HepG2 (cell line): ENCODE measurements around the gene PARP14. TPM values are rescaled to one million over a fixed set of nuclear protein-coding genes. Genes with fewer than 3 reads are reported as not detected.

Experiments used
- ATAC-seq: fragments of 200-7000 bp; cut with Tn5 transposase; 3 replicates; pipeline ENCODE4 v1.9.1; 2020; ENCODE audit warnings: mild to moderate bottlenecking, moderate library complexity
- BruUV-seq: library from RNA; stranded (reverse); fragments of 400-500 nt; replicated peaks from 2 replicates; lab custom pipeline; 2021; lab: Mats Ljungman, UMichigan
- CTCF ChIA-PET: fragments of 300-600 bp; formaldehyde crosslinking; extraction: SDS; loops from one replicate; lab custom pipeline; 2021; ENCODE audit warnings: low total read pairs, inconsistent platforms, low intra/inter-chr PET ratio; lab: Yijun Ruan, JAX
- POLR2A ChIA-PET: fragments of 350-600 bp; sonication (Branson Sonifier 250); formaldehyde crosslinking; loops from one replicate; lab custom pipeline; 2020; ENCODE audit warnings: antibody characterized with exemption, inconsistent platforms; lab: Yijun Ruan, JAX
- DNase-seq: peaks from one replicate; pipeline ENCODE4 v3.0.0-alpha.2; 2015; ENCODE audit warnings: low spot score
- FAIRE-seq: peaks from 3 replicates; lab custom pipeline; 2011; peaks lifted over from hg19 to GRCh38; lab: Jason Lieb, UNC
- H2AFZ ChIP-seq: one replicate; pipeline ENCODE4 v1.6.1; 2011; ENCODE audit warnings: low read length, inconsistent platforms
- H3K27ac ChIP-seq: fragments of 300-600 bp; 3 replicates; pipeline ENCODE4 v1.8.0; 2011; ENCODE audit warnings: mixed run types, mild to moderate bottlenecking, mixed read lengths, low read length, inconsistent platforms; ENCODE audit not compliant: insufficient read depth; ENCODE audit errors: extremely low read length
- H3K27me3 ChIP-seq, 2 experiments: fragments of 200-600 bp in 1 of 2; 2 replicates in 1 of 2; 3 replicates in 1 of 2; pipeline versions ENCODE4 v1.6.0 to v1.8.0; 2011; ENCODE audit warnings: low read length in 2 of 2, mild to moderate bottlenecking in 2 of 2, moderate library complexity in 2 of 2, inconsistent platforms in 1 of 2; ENCODE audit not compliant: insufficient read depth in 2 of 2, control insufficient read depth in 1 of 2
- H3K36me3 ChIP-seq, 2 experiments: fragments of 200-600 bp in 1 of 2; replicated peaks in 1 of 2; 2 replicates in 1 of 2; 3 replicates in 1 of 2; pipeline versions ENCODE4 v1.5.1 to v1.8.0; 2011; ENCODE audit warnings: low read length in 2 of 2, inconsistent platforms in 1 of 2; ENCODE audit not compliant: insufficient read depth in 2 of 2, control insufficient read depth in 1 of 2
- H3K4me1 ChIP-seq: 2 replicates; pipeline ENCODE4 v1.5.1; 2012; ENCODE audit warnings: low read length, inconsistent platforms; ENCODE audit not compliant: insufficient read depth
- H3K4me2 ChIP-seq: 2 replicates; pipeline ENCODE4 v1.6.0; 2011; ENCODE audit warnings: low read depth, low read length, inconsistent platforms
- H3K4me3 ChIP-seq, 3 experiments: fragments of 200-600 bp in 1 of 3; sonication (generic), shearing (Covaris generic) in 1 of 3; replicated peaks in 1 of 3; 2 replicates each; pipeline ENCODE4 v1.5.1; 2011 to 2016; ENCODE audit warnings: low read length in 3 of 3, inconsistent platforms in 2 of 3, low read depth in 2 of 3, mild to moderate bottlenecking in 2 of 3, control low read depth in 1 of 3, mixed read lengths in 1 of 3; ENCODE audit not compliant: insufficient read depth in 1 of 3
- H3K79me2 ChIP-seq: one replicate; pipeline ENCODE4 v1.6.1; 2011; ENCODE audit warnings: low read length, inconsistent platforms; ENCODE audit not compliant: insufficient read depth
- H3K9ac ChIP-seq: 2 replicates; pipeline ENCODE4 v1.6.0; 2011; ENCODE audit warnings: mild to moderate bottlenecking, low read depth, low read length, inconsistent platforms; ENCODE audit not compliant: insufficient read depth
- H3K9me3 ChIP-seq: 2 replicates; pipeline ENCODE4 v1.5.1; 2012; ENCODE audit warnings: mild to moderate bottlenecking, low read length
- H4K20me1 ChIP-seq: 2 replicates; pipeline ENCODE4 v1.6.0; 2011; ENCODE audit warnings: inconsistent platforms, mild to moderate bottlenecking, low read length, moderate library complexity; ENCODE audit not compliant: insufficient read depth
- FOXP1 ChIP-seq, 2 experiments: fragments of 450-650 bp in 1 of 2; IDR thresholded peaks; 2 replicates each; pipeline ENCODE4 v1.6.1; 2017 to 2018; ENCODE audit warnings: antibody characterized with exemption in 1 of 2
- HMG20B ChIP-seq: conservative IDR thresholded peaks from 2 replicates; pipeline ENCODE4 v1.6.1; 2016; ENCODE audit warnings: missing genetic modification reagents, missing compliant biosample characterization
- HNRNPK ChIP-seq: fragments of 200-400 bp; formaldehyde crosslinking; IDR thresholded peaks from 2 replicates; pipeline ENCODE4 v1.6.1; 2018; ENCODE audit warnings: low read length, low read depth, moderate library complexity, mild to moderate bottlenecking; ENCODE audit not compliant: poor library complexity, severe bottlenecking
- TSC22D2 ChIP-seq: sonication (generic); formaldehyde crosslinking; IDR thresholded peaks from 2 replicates; pipeline ENCODE4 v1.5.1; 2020; ENCODE audit warnings: missing genetic modification reagents, mild to moderate bottlenecking, borderline replicate concordance
- ZNF101 ChIP-seq: sonication (generic); formaldehyde crosslinking; IDR thresholded peaks from 2 replicates; pipeline ENCODE4 v1.4.0; 2020; ENCODE audit warnings: mild to moderate bottlenecking, low read depth, missing genetic modification reagents, borderline replicate concordance
- ZNF280D ChIP-seq: sonication (generic); formaldehyde crosslinking; IDR thresholded peaks from 2 replicates; pipeline ENCODE4 v1.5.1; 2020; ENCODE audit warnings: mild to moderate bottlenecking, missing genetic modification reagents
- WGBS: methylation state at CpG from one replicate; pipeline ENCODE4 v1.1.6; 2017; ENCODE audit warnings: low lambda C conversion rate; 5-methylcytosine and 5-hydroxymethylcytosine counted together
- in situ Hi-C: cut with HindIII; loops from 2 replicates; pipeline ENCODE4 v1.10.0; 2017; ENCODE audit warnings: low pct_unique_long_range_greater_than_20kb; ENCODE audit not compliant: extremely low pct_ligation_motif_present
- intact Hi-C: fragments of 100-400 bp; cut with micrococcal nuclease; formaldehyde crosslinking; loops from one replicate; pipeline ENCODE4 v1.10.0; 2022; ENCODE audit not compliant: unreplicated experiment
- polyA plus RNA-seq, 8 experiments: library from polyadenylated mRNA; depleted of rRNA in 3 of 8; stranded (reverse) in 7 of 8; unstranded in 1 of 8; fragments of >200 nt; fragmentation: Illumina TruSeq in 4 of 8; extraction: Trizol in 4 of 8; gene quantifications; 2 replicates each; pipeline versions ENCODE4 v1.2.1 to v1.2.3, GENCODE V29; 2011 to 2016; ENCODE audit warnings: low read depth in 4 of 8, missing spikeins in 1 of 8, mixed read lengths in 1 of 8; ENCODE audit not compliant: insufficient read depth in 1 of 8
- total RNA-seq, 5 experiments: library from RNA; depleted of rRNA; stranded (reverse); fragments of >200 nt; fragmentation: Illumina TruSeq; extraction: Trizol; gene quantifications; 2 replicates each; pipeline ENCODE4 v1.2.3, GENCODE V29; 2016; ENCODE audit warnings: low read depth in 1 of 5
- TF ChIP-seq, protein P1 (sequence below): sonication (generic); formaldehyde crosslinking; IDR thresholded peaks from 2 replicates; pipeline ENCODE4 v1.4.0; 2020; ENCODE audit warnings: mild to moderate bottlenecking, low read depth, missing genetic modification reagents

The PARP14 gene
- total and polyA plus RNA-seq, 2 of the 13 experiments (the other 11 are each of a cell fraction or from before 2014, with no cell fraction given): 9.0 to 19.1 TPM

- no peak for TF ChIP-seq HMG20B
- no peak for TF ChIP-seq ZNF101 (CRISPR knock-in tag)
- no peak for TF ChIP-seq TSC22D2
- TF ChIP-seq HNRNPK: no peak
- TF ChIP-seq, all 625 proteins: peak for 0
Measured at GRCh38 chr3:122725106-122725505, 44.5 kb downstream of the PARP14 start (continued).

DNA sequence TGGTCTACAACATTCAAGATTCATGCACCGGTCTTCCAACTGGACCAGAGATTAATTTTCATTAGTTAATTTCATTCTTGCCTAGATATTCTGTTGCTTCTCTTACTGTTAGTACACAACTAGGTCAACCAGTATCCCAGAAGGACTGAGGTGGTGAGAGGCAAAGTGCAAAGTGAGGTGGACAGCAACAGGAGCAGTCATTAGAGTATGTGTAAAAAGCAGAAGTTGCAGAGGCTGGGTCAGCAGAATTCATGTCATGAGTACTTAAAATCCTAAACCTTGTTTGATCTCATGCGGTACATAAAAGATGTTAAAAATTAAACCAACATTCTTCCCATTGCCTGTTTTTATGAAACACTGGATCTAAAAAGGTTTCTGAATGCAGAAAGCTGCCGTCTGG is 46.7 kb downstream of the PARP14 start:
- Histone ChIP-seq H3K79me2 (no peaks in the 10 kb centered on the region), H3K4me1 (no peaks in the 10 kb centered on the region), H3K27ac (no peak overlapping the region), H3K36me3 (no peaks in the 10 kb centered on the region), H3K9ac (no peak overlapping the region), H3K27me3 (no peaks in the 10 kb centered on the region), H4K20me1 (no peaks in the 10 kb centered on the region), H3K9me3 (no peaks in the 10 kb centered on the region), H3K4me2 (no peak overlapping the region), H3K4me3 (no peak overlapping the region), H2AFZ (no peak overlapping the region)
- CTCF ChIA-PET: no interaction called here
- 90% methylated on average over 3 of the region's 3 CpGs for WGBS
- intact Hi-C loops: no loop called here
- no peak for ATAC-seq
- DNase-seq: no peak
- in situ Hi-C loops: no loop called here
- BruUV-seq: no TSS peak
- FAIRE-seq: no peak
- TF ChIP-seq FOXP1 (IDR thresholded peaks at IDR 0.05) (no peak), FOXP1 (CRISPR knock-in tag; IDR thresholded peaks at IDR 0.05) (no peak), ZNF280D (CRISPR knock-in tag) (no peak)
- TF ChIP-seq, protein P1, sequence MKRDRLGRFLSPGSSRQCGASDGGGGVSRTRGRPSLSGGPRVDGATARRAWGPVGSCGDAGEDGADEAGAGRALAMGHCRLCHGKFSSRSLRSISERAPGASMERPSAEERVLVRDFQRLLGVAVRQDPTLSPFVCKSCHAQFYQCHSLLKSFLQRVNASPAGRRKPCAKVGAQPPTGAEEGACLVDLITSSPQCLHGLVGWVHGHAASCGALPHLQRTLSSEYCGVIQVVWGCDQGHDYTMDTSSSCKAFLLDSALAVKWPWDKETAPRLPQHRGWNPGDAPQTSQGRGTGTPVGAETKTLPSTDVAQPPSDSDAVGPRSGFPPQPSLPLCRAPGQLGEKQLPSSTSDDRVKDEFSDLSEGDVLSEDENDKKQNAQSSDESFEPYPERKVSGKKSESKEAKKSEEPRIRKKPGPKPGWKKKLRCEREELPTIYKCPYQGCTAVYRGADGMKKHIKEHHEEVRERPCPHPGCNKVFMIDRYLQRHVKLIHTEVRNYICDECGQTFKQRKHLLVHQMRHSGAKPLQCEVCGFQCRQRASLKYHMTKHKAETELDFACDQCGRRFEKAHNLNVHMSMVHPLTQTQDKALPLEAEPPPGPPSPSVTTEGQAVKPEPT (CRISPR knock-in tag): no peak
- POLR2A ChIA-PET: no interaction called here
